Stomach (tissue), 4 donors: ENCODE results near the gene PGPEP1.

Source experiments
- POLR2A ChIP-seq, 4 donors: fragments of 450-650 bp; IDR thresholded peaks; one replicate each; pipeline ENCODE4 v1.6.1; 2016; ENCODE audit warnings: antibody characterized with exemption in 4 of 4, control low read depth in 2 of 4, mild to moderate bottlenecking in 1 of 4, moderate library complexity in 1 of 4
- TF ChIP-seq, protein P1 (sequence below), 7 experiments: fragments of 450-650 bp in 4 of 7; fragments of 200-600 bp in 3 of 7; sonication (generic) in 3 of 7; IDR thresholded peaks; one replicate each; pipeline ENCODE4 v1.5.1; 2016 to 2019; ENCODE audit warnings: antibody characterized with exemption in 7 of 7, control low read depth in 2 of 7, mild to moderate bottlenecking in 1 of 7

DNA sequence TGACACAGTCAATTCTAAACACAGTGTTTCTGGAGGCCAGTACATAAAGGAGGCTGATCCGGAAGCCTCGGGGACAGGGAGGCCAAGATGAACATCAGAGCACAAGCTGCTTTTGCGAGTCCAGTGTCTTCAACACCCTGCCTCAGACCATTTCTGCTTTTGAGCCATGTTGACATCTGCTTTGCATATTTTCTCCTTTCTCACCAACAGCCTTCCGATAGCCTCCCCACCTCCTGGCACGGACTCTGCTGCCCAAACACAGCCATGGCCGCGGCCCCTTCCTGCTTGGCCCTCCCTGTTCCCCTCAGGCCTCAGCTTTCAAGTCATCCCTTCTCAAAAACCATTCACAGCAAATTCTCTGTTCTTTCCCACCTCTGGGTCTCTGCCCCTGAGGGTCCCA lies 53.4 kb downstream of the PGPEP1 start:
- TF ChIP-seq, protein P1, sequence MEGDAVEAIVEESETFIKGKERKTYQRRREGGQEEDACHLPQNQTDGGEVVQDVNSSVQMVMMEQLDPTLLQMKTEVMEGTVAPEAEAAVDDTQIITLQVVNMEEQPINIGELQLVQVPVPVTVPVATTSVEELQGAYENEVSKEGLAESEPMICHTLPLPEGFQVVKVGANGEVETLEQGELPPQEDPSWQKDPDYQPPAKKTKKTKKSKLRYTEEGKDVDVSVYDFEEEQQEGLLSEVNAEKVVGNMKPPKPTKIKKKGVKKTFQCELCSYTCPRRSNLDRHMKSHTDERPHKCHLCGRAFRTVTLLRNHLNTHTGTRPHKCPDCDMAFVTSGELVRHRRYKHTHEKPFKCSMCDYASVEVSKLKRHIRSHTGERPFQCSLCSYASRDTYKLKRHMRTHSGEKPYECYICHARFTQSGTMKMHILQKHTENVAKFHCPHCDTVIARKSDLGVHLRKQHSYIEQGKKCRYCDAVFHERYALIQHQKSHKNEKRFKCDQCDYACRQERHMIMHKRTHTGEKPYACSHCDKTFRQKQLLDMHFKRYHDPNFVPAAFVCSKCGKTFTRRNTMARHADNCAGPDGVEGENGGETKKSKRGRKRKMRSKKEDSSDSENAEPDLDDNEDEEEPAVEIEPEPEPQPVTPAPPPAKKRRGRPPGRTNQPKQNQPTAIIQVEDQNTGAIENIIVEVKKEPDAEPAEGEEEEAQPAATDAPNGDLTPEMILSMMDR (IDR thresholded peaks at IDR 0.05), result no peak
- no peak for TF ChIP-seq POLR2A (IDR thresholded peaks at IDR 0.05)
